Vagina (tissue), 2 donors: ENCODE data around the gene PACS1. TPM values are rescaled to one million over a fixed set of nuclear protein-coding genes. Genes with fewer than 3 reads are reported as not detected.
"Not testable (repeated sequence)": the region's sequence is repeated elsewhere in the genome, so short reads cannot be mapped to it uniquely, and the experiment has no call there.

Experiments
- DNase-seq, 2 donors: peaks; one replicate each; pipeline ENCODE4 v3.0.0-alpha.2; 2017; ENCODE audit errors: extremely low spot score in 2 of 2
- H3K27ac ChIP-seq: fragments of 200-600 bp; sonication (generic); one replicate; pipeline ENCODE4 v1.5.1; 2019
- H3K27me3 ChIP-seq: fragments of 200-600 bp; sonication (generic); one replicate; pipeline ENCODE4 v1.5.1; 2019
- H3K36me3 ChIP-seq, 2 donors: fragments of 200-600 bp; sonication (generic); one replicate each; pipeline ENCODE4 v1.5.1; 2017 to 2019
- H3K4me1 ChIP-seq: fragments of 200-600 bp; sonication (generic); one replicate; pipeline ENCODE4 v1.5.1; 2019
- H3K4me3 ChIP-seq, 2 donors: fragments of 200-600 bp; sonication (generic); 1 replicate in 1 of 2; 2 replicates in 1 of 2; pipeline ENCODE4 v1.5.1; 2016 to 2019
- H3K9me3 ChIP-seq: fragments of 200-600 bp; sonication (generic); one replicate; pipeline ENCODE4 v1.5.1; 2019
- CTCF ChIP-seq, 3 experiments: fragments of 450-650 bp in 2 of 3; fragments of 200-600 bp in 1 of 3; sonication (generic) in 1 of 3; IDR thresholded peaks; one replicate each; pipeline ENCODE4 v1.5.1; 2017 to 2019; ENCODE audit warnings: antibody characterized with exemption in 3 of 3, mild to moderate bottlenecking in 2 of 3, moderate library complexity in 2 of 3
- POLR2A ChIP-seq, 2 donors: fragments of 450-650 bp; IDR thresholded peaks; one replicate each; pipeline ENCODE4 v1.6.1; 2017; ENCODE audit warnings: antibody characterized with exemption in 2 of 2, mild to moderate bottlenecking in 2 of 2, moderate library complexity in 2 of 2
- POLR2AphosphoS5 ChIP-seq, 2 donors: sonication (generic); formaldehyde crosslinking; IDR thresholded peaks; one replicate each; pipeline ENCODE4 v1.9.0; 2017; ENCODE audit warnings: antibody characterized with exemption in 2 of 2, mild to moderate bottlenecking in 2 of 2, low read depth in 1 of 2; ENCODE audit not compliant: insufficient read depth in 1 of 2
- intact Hi-C: fragments of 100-400 bp; cut with DNase I; formaldehyde crosslinking; loops from one replicate; pipeline ENCODE4 v1.15.1; 2023
- total RNA-seq: library from RNA; depleted of rRNA; stranded (reverse); fragments of >200 nt; gene quantifications from one replicate; pipeline ENCODE4 v1.2.3, GENCODE V29; 2016

The PACS1 gene
- total RNA-seq, 1 donor from 2014 or later = 66.0 TPM

GRCh38 chr11:66073669-66074068 is 3.6 kb downstream of the PACS1 start:
- Histone ChIP-seq H3K27ac (no peak overlapping the region), H3K27me3 (no peaks in the 10 kb centered on the region), H3K9me3 (no peaks in the 10 kb centered on the region), H3K4me1 (peaks cover 35% of the 10 kb centered on the region), H3K4me3 (no peak overlapping the region), H3K36me3 (peaks cover 0 to 9% of the 10 kb centered on the region in 2 donors)
- no peak for DNase-seq
- TF ChIP-seq CTCF (IDR thresholded peaks at IDR 0.05) (no peak), POLR2AphosphoS5 (IDR thresholded peaks at IDR 0.05; ENCODE audit: insufficient read depth in 1 of 2, low read depth in 1 of 2) (no peak), POLR2A (IDR thresholded peaks at IDR 0.05) (no peak)
- intact Hi-C loops = no loop called here

- H3K4me1 ChIP-seq = peaks cover 39% of the 10 kb centered on the region
Observed at GRCh38 chr11:66075273-66075672, 5.2 kb downstream of the PACS1 start.

DNA sequence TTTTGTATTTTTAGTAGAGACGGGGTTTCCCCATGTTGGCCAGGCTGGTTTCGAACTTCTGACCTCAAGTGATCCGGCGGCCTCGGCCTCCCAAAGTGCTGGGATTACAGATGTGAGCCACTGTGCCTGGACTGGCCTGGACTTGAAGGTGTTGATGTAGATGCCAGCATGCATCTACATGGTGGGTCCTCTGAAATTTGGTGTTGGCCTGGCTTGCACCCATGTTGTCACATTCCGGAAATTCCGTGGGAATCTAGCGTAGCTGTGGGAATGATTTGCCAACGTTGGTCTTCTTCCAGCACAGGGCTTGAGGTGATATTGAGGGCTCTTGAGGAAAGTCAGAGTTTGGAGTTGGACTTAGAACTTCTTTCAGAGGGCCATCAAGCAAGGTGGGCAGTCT is 6.5 kb downstream of the PACS1 start:
- intact Hi-C loops = no loop called here
- Histone ChIP-seq H3K4me3 (no peak overlapping the region), H3K9me3 (no peaks in the 10 kb centered on the region), H3K36me3 (peaks cover 0 to 9% of the 10 kb centered on the region in 2 donors), H3K4me1 (peaks cover 46% of the 10 kb centered on the region), H3K27me3 (no peaks in the 10 kb centered on the region), H3K27ac (no peak overlapping the region)
- TF ChIP-seq POLR2A (IDR thresholded peaks at IDR 0.05) (no peak), POLR2AphosphoS5 (IDR thresholded peaks at IDR 0.05; ENCODE audit: insufficient read depth in 1 of 2, low read depth in 1 of 2) (no peak), CTCF (IDR thresholded peaks at IDR 0.05) (no peak)
- DNase-seq = no peak

More at GRCh38 chr11:66075273-66075672, 5.2 kb downstream of the PACS1 start:
- Histone ChIP-seq H3K27me3 (no peaks in the 10 kb centered on the region), H3K27ac (no peak overlapping the region), H3K4me3 (no peak overlapping the region), H3K9me3 (no peaks in the 10 kb centered on the region), H3K36me3 (peaks cover 0 to 9% of the 10 kb centered on the region in 2 donors)
- TF ChIP-seq POLR2AphosphoS5 (IDR thresholded peaks at IDR 0.05; ENCODE audit: insufficient read depth in 1 of 2, low read depth in 1 of 2) (no peak), CTCF (IDR thresholded peaks at IDR 0.05) (no peak), POLR2A (IDR thresholded peaks at IDR 0.05) (no peak)
- DNase-seq = no peak
- intact Hi-C loops = no loop called here

DNA sequence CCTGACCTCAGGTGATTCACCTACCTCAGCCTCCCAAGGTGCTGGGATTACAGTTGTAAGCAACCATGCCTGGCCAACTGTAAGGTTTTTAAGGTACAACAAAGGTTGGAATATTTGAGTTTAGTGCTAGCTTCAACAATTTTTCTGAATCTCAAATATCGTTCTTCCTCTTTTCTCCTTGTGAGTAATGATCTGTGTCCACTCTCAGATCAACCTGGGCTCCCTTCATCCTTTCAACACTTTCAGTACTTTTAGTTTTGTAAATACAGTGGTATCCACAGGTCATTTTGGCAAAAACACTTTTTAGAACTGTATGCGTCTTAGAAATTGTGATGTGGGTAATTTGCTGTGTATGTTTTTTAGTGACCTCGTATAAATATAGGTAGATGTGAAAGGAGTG is 7.9 kb downstream of the PACS1 start:
- Histone ChIP-seq H3K36me3 (peaks cover 0 to 9% of the 10 kb centered on the region in 2 donors), H3K4me1 (peaks cover 47% of the 10 kb centered on the region), H3K27ac (no peak overlapping the region), H3K9me3 (no peaks in the 10 kb centered on the region), H3K4me3 (no peak overlapping the region), H3K27me3 (no peaks in the 10 kb centered on the region)
- intact Hi-C loops = no loop called here
- no peak for TF ChIP-seq POLR2AphosphoS5 (IDR thresholded peaks at IDR 0.05; ENCODE audit: insufficient read depth in 1 of 2, low read depth in 1 of 2)
- TF ChIP-seq CTCF (IDR thresholded peaks at IDR 0.05) = no peak
- TF ChIP-seq POLR2A (IDR thresholded peaks at IDR 0.05) = no peak
- DNase-seq = no peak

- H3K9me3 ChIP-seq, intact Hi-C loops, H3K27ac ChIP-seq, H3K36me3 ChIP-seq, H3K4me3 ChIP-seq, H3K27me3 ChIP-seq, DNase-seq: not testable (repeated sequence)
- peaks cover 52% of the 10 kb centered on the region for H3K4me1 ChIP-seq
Observed at GRCh38 chr11:66078949-66079348, 8.9 kb downstream of the PACS1 start.
